Lung (tissue), 12 donors: Measurements from ENCODE around the gene CLDN2. TPM values are rescaled to one million over a fixed set of nuclear protein-coding genes. Genes with fewer than 3 reads are reported as not detected.

ENCODE experiments used
- ATAC-seq: fragments of 200-7000 bp; cut with Tn5 transposase; one replicate; pipeline ENCODE4 v1.9.1; 2020; ENCODE audit warnings: moderate number of reproducible peaks; ENCODE audit not compliant: insufficient read depth, low FRiP score
- DNase-seq, 3 donors: peaks; one replicate each; pipeline ENCODE4 v3.0.0-alpha.2; 2013 to 2017
- H3K27ac ChIP-seq, 2 donors: one replicate each; pipeline ENCODE4 v1.5.1; 2013; ENCODE audit warnings: mild to moderate bottlenecking in 2 of 2, moderate library complexity in 2 of 2, control low read depth in 1 of 2, inconsistent platforms in 1 of 2, low read depth in 1 of 2, low read length in 1 of 2
- H3K27me3 ChIP-seq, 3 donors: one replicate each; pipeline ENCODE4 v1.5.1; 2013; ENCODE audit warnings: low read length in 2 of 3; ENCODE audit not compliant: control insufficient read depth in 3 of 3, insufficient read depth in 3 of 3
- H3K36me3 ChIP-seq, 4 donors: one replicate each; pipeline ENCODE4 v1.5.1; 2013; ENCODE audit warnings: low read length in 4 of 4, mild to moderate bottlenecking in 1 of 4, moderate library complexity in 1 of 4; ENCODE audit not compliant: control insufficient read depth in 4 of 4, insufficient read depth in 4 of 4
- H3K4me1 ChIP-seq, 5 donors: one replicate each; pipeline ENCODE4 v1.5.1; 2013; ENCODE audit warnings: low read length in 5 of 5, mild to moderate bottlenecking in 2 of 5, moderate library complexity in 1 of 5; ENCODE audit not compliant: control insufficient read depth in 5 of 5, insufficient read depth in 5 of 5
- H3K4me3 ChIP-seq: one replicate; pipeline ENCODE4 v1.5.1; 2013; ENCODE audit warnings: mild to moderate bottlenecking, control low read depth, moderate library complexity
- H3K9ac ChIP-seq, 2 donors: one replicate each; pipeline ENCODE4 v1.5.1; 2013; ENCODE audit warnings: low read length in 2 of 2, control low read depth in 1 of 2; ENCODE audit not compliant: insufficient read depth in 1 of 2
- H3K9me3 ChIP-seq, 4 donors: one replicate each; pipeline ENCODE4 v1.5.1; 2013; ENCODE audit warnings: low read length in 3 of 4, mild to moderate bottlenecking in 1 of 4, moderate library complexity in 1 of 4; ENCODE audit not compliant: control insufficient read depth in 4 of 4, insufficient read depth in 3 of 4
- WGBS, 2 donors: extraction: QIAGEN DNeasy Blood & Tissue Kit; methylation state at CpG; one replicate each; pipeline ENCODE4 v1.1.7; 2013; 5-methylcytosine and 5-hydroxymethylcytosine counted together
- polyA plus RNA-seq, 2 donors: library from polyadenylated mRNA; stranded (reverse); fragments of 200-250 nt; gene quantifications; one replicate each; pipeline ENCODE4 v1.2.1, GENCODE V29; 2013
- total RNA-seq, 2 donors: library from RNA; depleted of rRNA in 1 of 2; stranded (reverse); fragments of >200 nt in 1 of 2; gene quantifications; one replicate each; pipeline ENCODE4 v1.2.1, GENCODE V29; 2014 to 2021
- TF ChIP-seq, protein P1 (sequence below): IDR thresholded peaks from 2 replicates; pipeline ENCODE4 v1.5.1; 2012; ENCODE audit warnings: mild to moderate bottlenecking; ENCODE audit errors: control extremely low read depth, extremely low read depth
- donor health status: control.
- donor health status: control.
- donor health status: Bipolar disorder and iron deficiency.
- donor health status: healthy.
- donor health status: DM: yes; HTN: yes; CAD: no.

Gene CLDN2
- total and polyA plus RNA-seq, 4 donors: 0.07 to 0.46 (median 0.28) TPM; not detected in 1

DNA sequence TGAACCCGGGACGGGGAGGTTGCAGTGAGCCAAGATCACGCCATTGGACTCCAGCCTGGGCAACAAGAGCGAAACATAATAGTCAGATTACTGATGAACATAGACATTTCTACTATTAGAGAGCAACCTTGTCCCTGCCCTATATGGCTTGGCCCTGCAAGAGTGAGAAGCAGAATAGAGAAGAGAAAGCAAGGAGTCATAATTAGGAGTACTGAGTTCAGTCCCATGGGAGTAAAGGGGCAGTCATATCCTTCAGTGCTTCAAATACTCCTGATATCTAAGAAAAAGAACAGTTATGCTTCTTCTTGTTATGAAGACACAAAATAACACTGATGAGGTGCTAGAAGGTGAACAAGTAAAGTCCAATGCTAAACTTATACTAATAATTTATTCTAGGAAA, 33.8 kb downstream of the CLDN2 start:
- ATAC-seq: no peak
- no peak for DNase-seq
- 93 to 100% methylated on average over 4 of the region's 4 CpGs for WGBS, 2 donors
- peaks cover 0 to 11% (median 5%) of the 10 kb centered on the region in 4 donors for H3K36me3 ChIP-seq
- no peak overlapping the region for H3K9ac ChIP-seq
- peaks cover 0 to 4% (median 0%) of the 10 kb centered on the region in 5 donors for H3K4me1 ChIP-seq
- H3K4me3 ChIP-seq: no peak overlapping the region
- no peak overlapping the region for H3K27ac ChIP-seq
- no peaks in the 10 kb centered on the region for H3K9me3 ChIP-seq
- H3K27me3 ChIP-seq: peaks cover 0 to 28% (median 25%) of the 10 kb centered on the region in 3 donors
- TF ChIP-seq, protein P1, sequence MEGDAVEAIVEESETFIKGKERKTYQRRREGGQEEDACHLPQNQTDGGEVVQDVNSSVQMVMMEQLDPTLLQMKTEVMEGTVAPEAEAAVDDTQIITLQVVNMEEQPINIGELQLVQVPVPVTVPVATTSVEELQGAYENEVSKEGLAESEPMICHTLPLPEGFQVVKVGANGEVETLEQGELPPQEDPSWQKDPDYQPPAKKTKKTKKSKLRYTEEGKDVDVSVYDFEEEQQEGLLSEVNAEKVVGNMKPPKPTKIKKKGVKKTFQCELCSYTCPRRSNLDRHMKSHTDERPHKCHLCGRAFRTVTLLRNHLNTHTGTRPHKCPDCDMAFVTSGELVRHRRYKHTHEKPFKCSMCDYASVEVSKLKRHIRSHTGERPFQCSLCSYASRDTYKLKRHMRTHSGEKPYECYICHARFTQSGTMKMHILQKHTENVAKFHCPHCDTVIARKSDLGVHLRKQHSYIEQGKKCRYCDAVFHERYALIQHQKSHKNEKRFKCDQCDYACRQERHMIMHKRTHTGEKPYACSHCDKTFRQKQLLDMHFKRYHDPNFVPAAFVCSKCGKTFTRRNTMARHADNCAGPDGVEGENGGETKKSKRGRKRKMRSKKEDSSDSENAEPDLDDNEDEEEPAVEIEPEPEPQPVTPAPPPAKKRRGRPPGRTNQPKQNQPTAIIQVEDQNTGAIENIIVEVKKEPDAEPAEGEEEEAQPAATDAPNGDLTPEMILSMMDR: no peak

DNA sequence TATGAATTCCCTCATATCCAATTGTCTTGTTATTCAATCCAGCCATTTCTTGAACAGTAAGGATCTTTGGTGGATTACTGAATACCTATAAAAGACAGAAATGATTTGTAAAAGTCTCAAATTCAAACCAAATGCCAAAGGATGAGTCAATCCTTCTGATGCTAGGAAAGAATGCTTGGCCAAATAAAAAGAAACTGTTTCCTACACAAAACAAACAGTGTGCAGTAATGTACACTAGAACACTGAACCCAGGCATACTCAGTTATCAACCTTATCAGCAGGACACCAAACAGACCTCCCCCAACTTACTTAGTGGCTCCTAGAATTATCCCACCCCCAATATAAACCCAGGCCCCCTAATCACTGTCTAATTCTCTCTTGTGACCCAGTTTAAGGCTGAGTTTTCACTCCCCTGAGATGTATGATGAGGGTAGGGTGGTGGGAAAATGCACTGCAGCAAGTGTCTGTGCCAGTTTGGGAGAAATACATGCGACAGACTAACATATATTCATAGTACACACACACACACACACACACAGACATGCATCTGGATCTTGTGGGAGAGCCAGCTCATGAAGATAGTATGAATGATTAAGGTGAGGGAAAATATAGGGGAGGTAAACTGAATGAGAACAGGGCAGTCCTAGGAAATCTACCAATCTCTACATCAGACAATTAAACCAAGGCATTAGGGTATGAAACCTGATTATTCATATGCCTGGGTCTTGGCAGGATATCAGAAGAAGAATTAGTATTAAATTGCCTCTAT, 35.0 kb downstream of the CLDN2 start:
- DNase-seq (no peak), ATAC-seq (no peak)
- TF ChIP-seq, protein P1: no peak
- Histone ChIP-seq H3K9me3 (no peaks in the 10 kb centered on the region), H3K9ac (no peak overlapping the region), H3K27ac (no peak overlapping the region), H3K4me1 (peaks cover 0 to 4% (median 0%) of the 10 kb centered on the region in 5 donors), H3K27me3 (peaks cover 0 to 25% (median 18%) of the 10 kb centered on the region in 3 donors), H3K4me3 (no peak overlapping the region), H3K36me3 (peaks cover 0 to 11% (median 4%) of the 10 kb centered on the region in 4 donors)
- 49 to 82% methylated on average over 1 of the region's 1 CpG for WGBS, 2 donors

DNA sequence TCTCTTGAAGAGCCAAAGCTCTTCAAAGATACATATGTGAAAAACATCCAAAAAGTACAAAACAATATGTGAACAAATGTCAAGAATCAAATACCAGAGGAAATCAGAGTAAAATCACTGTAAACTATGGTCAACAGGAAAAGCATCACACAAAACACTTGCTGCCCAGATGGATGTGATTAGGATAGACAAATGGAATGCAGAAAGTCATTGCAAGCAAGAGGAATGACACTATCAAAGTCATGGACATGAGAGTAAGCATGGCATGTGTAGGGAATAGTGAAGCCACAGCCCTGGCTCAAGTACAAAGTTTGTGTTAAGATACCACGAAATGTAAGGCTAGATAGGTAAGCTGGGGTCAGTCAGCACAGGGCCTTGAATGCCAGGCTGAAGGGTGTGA, 37.7 kb downstream of the CLDN2 start:
- Histone ChIP-seq H3K4me1 (peaks cover 0 to 4% (median 0%) of the 10 kb centered on the region in 5 donors), H3K4me3 (no peak overlapping the region), H3K9me3 (no peaks in the 10 kb centered on the region), H3K27ac (no peak overlapping the region), H3K36me3 (peaks cover 0 to 16% (median 4%) of the 10 kb centered on the region in 4 donors), H3K9ac (no peak overlapping the region), H3K27me3 (peaks cover 0 to 25% (median 16%) of the 10 kb centered on the region in 3 donors)
- 48 to 89% methylated on average over 1 of the region's 1 CpG for WGBS, 2 donors
- DNase-seq: no peak
- TF ChIP-seq, protein P1: no peak
- no peak for ATAC-seq
